ENCODE measurements around the gene WDR64.

DNA sequence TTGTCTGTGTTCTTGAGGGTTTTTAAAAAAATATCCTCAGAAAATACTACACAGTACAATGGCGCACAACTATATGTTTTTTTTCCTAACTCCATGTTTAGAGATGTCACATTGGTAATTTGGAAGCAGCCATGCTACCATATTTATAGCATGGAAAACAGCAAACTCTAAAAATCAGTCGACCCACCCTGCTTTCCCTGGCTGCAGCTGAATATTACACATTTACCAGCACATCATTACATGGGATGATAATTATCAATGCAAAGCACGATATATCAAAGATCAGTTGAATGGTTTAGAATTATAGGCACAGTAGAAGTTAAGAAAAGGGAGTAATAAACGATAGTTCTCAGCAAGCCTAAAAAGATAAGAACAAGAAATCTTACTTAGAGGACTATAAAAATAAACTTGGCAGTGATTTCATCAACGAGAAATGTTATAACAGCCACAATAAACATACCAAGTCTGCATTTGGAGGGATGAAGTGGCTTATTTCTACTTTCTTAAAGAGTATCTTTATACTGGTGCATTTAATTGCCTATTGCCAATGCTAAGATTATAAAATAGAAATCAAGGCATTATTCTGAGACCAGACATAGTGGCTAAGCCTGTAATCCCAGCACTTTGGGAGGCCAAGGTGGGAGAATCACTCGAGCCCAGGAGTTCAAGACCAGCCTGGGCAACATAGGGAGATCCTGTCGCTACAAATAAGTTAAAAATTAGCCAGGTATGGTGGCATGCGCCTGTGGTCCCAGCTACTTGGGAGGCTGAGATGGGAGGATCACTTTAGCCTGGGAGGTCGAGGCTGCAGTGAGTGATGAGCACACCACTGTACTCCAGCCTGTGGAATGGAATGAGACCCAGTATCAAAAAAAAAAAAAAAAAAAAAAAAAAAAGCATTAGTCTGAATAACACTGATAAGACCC is 43.4 kb downstream of the WDR64 start:
- TF ChIP-seq, protein P1, sequence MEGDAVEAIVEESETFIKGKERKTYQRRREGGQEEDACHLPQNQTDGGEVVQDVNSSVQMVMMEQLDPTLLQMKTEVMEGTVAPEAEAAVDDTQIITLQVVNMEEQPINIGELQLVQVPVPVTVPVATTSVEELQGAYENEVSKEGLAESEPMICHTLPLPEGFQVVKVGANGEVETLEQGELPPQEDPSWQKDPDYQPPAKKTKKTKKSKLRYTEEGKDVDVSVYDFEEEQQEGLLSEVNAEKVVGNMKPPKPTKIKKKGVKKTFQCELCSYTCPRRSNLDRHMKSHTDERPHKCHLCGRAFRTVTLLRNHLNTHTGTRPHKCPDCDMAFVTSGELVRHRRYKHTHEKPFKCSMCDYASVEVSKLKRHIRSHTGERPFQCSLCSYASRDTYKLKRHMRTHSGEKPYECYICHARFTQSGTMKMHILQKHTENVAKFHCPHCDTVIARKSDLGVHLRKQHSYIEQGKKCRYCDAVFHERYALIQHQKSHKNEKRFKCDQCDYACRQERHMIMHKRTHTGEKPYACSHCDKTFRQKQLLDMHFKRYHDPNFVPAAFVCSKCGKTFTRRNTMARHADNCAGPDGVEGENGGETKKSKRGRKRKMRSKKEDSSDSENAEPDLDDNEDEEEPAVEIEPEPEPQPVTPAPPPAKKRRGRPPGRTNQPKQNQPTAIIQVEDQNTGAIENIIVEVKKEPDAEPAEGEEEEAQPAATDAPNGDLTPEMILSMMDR (conservative IDR thresholded peaks at IDR 0.05; ENCODE audit: low read depth in 2 of 2) = no peak
- no peak for TF ChIP-seq JUNB (IDR thresholded peaks at IDR 0.05; ENCODE audit: unreplicated experiment)
- no peak for TF ChIP-seq POLR2AphosphoS5 (IDR thresholded peaks at IDR 0.05; ENCODE audit: low read depth)
- TF ChIP-seq, protein P2, sequence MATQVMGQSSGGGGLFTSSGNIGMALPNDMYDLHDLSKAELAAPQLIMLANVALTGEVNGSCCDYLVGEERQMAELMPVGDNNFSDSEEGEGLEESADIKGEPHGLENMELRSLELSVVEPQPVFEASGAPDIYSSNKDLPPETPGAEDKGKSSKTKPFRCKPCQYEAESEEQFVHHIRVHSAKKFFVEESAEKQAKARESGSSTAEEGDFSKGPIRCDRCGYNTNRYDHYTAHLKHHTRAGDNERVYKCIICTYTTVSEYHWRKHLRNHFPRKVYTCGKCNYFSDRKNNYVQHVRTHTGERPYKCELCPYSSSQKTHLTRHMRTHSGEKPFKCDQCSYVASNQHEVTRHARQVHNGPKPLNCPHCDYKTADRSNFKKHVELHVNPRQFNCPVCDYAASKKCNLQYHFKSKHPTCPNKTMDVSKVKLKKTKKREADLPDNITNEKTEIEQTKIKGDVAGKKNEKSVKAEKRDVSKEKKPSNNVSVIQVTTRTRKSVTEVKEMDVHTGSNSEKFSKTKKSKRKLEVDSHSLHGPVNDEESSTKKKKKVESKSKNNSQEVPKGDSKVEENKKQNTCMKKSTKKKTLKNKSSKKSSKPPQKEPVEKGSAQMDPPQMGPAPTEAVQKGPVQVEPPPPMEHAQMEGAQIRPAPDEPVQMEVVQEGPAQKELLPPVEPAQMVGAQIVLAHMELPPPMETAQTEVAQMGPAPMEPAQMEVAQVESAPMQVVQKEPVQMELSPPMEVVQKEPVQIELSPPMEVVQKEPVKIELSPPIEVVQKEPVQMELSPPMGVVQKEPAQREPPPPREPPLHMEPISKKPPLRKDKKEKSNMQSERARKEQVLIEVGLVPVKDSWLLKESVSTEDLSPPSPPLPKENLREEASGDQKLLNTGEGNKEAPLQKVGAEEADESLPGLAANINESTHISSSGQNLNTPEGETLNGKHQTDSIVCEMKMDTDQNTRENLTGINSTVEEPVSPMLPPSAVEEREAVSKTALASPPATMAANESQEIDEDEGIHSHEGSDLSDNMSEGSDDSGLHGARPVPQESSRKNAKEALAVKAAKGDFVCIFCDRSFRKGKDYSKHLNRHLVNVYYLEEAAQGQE (IDR thresholded peaks at IDR 0.05; ENCODE audit: unreplicated experiment) = no peak
- TF ChIP-seq EZH2 (IDR thresholded peaks at IDR 0.05; ENCODE audit: low read depth, unreplicated experiment) = no peak
- TF ChIP-seq, protein P3, sequence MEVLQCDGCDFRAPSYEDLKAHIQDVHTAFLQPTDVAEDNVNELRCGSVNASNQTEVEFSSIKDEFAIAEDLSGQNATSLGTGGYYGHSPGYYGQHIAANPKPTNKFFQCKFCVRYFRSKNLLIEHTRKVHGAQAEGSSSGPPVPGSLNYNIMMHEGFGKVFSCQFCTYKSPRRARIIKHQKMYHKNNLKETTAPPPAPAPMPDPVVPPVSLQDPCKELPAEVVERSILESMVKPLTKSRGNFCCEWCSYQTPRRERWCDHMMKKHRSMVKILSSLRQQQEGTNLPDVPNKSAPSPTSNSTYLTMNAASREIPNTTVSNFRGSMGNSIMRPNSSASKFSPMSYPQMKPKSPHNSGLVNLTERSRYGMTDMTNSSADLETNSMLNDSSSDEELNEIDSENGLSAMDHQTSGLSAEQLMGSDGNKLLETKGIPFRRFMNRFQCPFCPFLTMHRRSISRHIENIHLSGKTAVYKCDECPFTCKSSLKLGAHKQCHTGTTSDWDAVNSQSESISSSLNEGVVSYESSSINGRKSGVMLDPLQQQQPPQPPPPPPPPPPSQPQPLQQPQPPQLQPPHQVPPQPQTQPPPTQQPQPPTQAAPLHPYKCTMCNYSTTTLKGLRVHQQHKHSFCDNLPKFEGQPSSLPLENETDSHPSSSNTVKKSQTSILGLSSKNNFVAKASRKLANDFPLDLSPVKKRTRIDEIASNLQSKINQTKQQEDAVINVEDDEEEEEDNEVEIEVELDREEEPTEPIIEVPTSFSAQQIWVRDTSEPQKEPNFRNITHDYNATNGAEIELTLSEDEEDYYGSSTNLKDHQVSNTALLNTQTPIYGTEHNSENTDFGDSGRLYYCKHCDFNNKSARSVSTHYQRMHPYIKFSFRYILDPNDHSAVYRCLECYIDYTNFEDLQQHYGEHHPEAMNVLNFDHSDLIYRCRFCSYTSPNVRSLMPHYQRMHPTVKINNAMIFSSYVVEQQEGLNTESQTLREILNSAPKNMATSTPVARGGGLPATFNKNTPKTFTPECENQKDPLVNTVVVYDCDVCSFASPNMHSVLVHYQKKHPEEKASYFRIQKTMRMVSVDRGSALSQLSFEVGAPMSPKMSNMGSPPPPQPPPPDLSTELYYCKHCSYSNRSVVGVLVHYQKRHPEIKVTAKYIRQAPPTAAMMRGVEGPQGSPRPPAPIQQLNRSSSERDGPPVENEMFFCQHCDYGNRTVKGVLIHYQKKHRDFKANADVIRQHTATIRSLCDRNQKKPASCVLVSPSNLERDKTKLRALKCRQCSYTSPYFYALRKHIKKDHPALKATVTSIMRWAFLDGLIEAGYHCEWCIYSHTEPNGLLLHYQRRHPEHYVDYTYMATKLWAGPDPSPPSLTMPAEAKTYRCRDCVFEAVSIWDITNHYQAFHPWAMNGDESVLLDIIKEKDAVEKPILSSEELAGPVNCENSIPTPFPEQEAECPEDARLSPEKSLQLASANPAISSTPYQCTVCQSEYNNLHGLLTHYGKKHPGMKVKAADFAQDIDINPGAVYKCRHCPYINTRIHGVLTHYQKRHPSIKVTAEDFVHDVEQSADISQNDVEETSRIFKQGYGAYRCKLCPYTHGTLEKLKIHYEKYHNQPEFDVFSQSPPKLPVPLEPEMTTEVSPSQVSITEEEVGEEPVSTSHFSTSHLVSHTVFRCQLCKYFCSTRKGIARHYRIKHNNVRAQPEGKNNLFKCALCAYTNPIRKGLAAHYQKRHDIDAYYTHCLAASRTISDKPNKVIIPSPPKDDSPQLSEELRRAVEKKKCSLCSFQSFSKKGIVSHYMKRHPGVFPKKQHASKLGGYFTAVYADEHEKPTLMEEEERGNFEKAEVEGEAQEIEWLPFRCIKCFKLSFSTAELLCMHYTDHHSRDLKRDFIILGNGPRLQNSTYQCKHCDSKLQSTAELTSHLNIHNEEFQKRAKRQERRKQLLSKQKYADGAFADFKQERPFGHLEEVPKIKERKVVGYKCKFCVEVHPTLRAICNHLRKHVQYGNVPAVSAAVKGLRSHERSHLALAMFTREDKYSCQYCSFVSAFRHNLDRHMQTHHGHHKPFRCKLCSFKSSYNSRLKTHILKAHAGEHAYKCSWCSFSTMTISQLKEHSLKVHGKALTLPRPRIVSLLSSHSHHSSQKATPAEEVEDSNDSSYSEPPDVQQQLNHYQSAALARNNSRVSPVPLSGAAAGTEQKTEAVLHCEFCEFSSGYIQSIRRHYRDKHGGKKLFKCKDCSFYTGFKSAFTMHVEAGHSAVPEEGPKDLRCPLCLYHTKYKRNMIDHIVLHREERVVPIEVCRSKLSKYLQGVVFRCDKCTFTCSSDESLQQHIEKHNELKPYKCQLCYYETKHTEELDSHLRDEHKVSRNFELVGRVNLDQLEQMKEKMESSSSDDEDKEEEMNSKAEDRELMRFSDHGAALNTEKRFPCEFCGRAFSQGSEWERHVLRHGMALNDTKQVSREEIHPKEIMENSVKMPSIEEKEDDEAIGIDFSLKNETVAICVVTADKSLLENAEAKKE (CRISPR knock-in tag; IDR thresholded peaks at IDR 0.05) = no peak
- TF ChIP-seq NANOG (IDR thresholded peaks at IDR 0.05; ENCODE audit: borderline replicate concordance) = no peak
- TF ChIP-seq, protein P4, sequence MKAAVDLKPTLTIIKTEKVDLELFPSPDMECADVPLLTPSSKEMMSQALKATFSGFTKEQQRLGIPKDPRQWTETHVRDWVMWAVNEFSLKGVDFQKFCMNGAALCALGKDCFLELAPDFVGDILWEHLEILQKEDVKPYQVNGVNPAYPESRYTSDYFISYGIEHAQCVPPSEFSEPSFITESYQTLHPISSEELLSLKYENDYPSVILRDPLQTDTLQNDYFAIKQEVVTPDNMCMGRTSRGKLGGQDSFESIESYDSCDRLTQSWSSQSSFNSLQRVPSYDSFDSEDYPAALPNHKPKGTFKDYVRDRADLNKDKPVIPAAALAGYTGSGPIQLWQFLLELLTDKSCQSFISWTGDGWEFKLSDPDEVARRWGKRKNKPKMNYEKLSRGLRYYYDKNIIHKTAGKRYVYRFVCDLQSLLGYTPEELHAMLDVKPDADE (IDR thresholded peaks at IDR 0.05) = no peak
- no peak for TF ChIP-seq CREB1 (CRISPR knock-in tag; IDR thresholded peaks at IDR 0.05; ENCODE audit: low read depth)
